HEK293 (cell line): ENCODE measurements around the gene CROCC.

Source experiments
- KLF16 ChIP-seq: fragments of 450-650 bp; formaldehyde crosslinking; IDR thresholded peaks from 2 replicates; pipeline ENCODE4 v1.5.1; 2017; ENCODE audit warnings: missing biosample characterization, missing genetic modification characterization
- YY1 ChIP-seq: fragments of 450-650 bp; formaldehyde crosslinking; IDR thresholded peaks from 2 replicates; pipeline ENCODE4 v1.5.1; 2018; ENCODE audit warnings: missing biosample characterization, missing genetic modification characterization
- ZFP37 ChIP-seq: fragments of 450-650 bp; formaldehyde crosslinking; IDR thresholded peaks from 2 replicates; pipeline ENCODE4 v1.5.1; 2016; ENCODE audit warnings: missing biosample characterization, missing genetic modification characterization
- ZNF274 ChIP-seq, 2 experiments: fragments of 200-500 bp in 1 of 2; fragments of 450-650 bp in 1 of 2; sonication (Bioruptor generic) in 1 of 2; formaldehyde crosslinking in 1 of 2; IDR thresholded peaks; 2 replicates each; pipeline versions ENCODE4 v1.5.1 to v1.6.1; 2014 to 2016; ENCODE audit warnings: borderline replicate concordance in 1 of 2, inconsistent platforms in 1 of 2, low read length in 1 of 2, missing biosample characterization in 1 of 2, missing genetic modification characterization in 1 of 2
- ZNF37A ChIP-seq: fragments of 450-650 bp; IDR thresholded peaks from 2 replicates; pipeline ENCODE4 v1.5.1; 2018; ENCODE audit warnings: missing biosample characterization, missing genetic modification characterization
- ZNF433 ChIP-seq: fragments of 450-650 bp; formaldehyde crosslinking; IDR thresholded peaks from 2 replicates; pipeline ENCODE4 v1.5.1; 2016; ENCODE audit warnings: missing biosample characterization, missing genetic modification characterization, low read depth
- ZNF596 ChIP-seq: fragments of 450-650 bp; IDR thresholded peaks from 2 replicates; pipeline ENCODE4 v1.5.0; 2018; ENCODE audit warnings: missing biosample characterization, mild to moderate bottlenecking, missing genetic modification characterization, moderate library complexity
- ZNF777 ChIP-seq: fragments of 450-650 bp; formaldehyde crosslinking; IDR thresholded peaks from 2 replicates; pipeline ENCODE4 v1.5.1; 2017; ENCODE audit warnings: missing biosample characterization, missing genetic modification characterization, borderline replicate concordance
- TF ChIP-seq, protein P1 (sequence below): fragments of 450-650 bp; formaldehyde crosslinking; IDR thresholded peaks from 2 replicates; pipeline ENCODE4 v1.5.1; 2016; ENCODE audit warnings: missing biosample characterization, missing genetic modification characterization
- TF ChIP-seq, protein P2 (sequence below): fragments of 450-650 bp; formaldehyde crosslinking; IDR thresholded peaks from 2 replicates; pipeline ENCODE4 v1.5.1; 2016; ENCODE audit warnings: missing biosample characterization, missing genetic modification characterization
- TF ChIP-seq, protein P3 (sequence below): fragments of 450-650 bp; formaldehyde crosslinking; conservative IDR thresholded peaks from 2 replicates; pipeline ENCODE4 v1.5.1; 2016; ENCODE audit warnings: low read depth, missing biosample characterization, missing genetic modification characterization
- TF ChIP-seq, protein P4 (sequence below): fragments of 450-650 bp; formaldehyde crosslinking; IDR thresholded peaks from 2 replicates; pipeline ENCODE4 v1.5.1; 2016; ENCODE audit warnings: missing biosample characterization, missing genetic modification characterization

DNA sequence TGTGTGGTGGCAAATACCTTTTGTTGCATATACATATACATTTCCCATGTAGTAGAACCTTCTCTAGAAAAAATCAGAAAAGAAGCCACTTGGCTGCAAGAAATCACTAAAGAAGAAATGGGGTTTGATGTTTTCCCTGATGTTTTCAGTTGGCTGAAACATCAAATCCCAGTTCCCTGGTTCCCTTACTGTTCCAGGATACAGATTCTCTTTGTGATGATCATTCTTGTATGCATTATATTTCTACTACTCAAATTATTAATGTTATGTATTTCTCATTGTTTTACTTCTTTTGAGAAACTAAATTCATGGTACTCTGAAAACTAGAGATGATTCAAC, 18.3 kb upstream of the CROCC start:
- TF ChIP-seq, protein P1, sequence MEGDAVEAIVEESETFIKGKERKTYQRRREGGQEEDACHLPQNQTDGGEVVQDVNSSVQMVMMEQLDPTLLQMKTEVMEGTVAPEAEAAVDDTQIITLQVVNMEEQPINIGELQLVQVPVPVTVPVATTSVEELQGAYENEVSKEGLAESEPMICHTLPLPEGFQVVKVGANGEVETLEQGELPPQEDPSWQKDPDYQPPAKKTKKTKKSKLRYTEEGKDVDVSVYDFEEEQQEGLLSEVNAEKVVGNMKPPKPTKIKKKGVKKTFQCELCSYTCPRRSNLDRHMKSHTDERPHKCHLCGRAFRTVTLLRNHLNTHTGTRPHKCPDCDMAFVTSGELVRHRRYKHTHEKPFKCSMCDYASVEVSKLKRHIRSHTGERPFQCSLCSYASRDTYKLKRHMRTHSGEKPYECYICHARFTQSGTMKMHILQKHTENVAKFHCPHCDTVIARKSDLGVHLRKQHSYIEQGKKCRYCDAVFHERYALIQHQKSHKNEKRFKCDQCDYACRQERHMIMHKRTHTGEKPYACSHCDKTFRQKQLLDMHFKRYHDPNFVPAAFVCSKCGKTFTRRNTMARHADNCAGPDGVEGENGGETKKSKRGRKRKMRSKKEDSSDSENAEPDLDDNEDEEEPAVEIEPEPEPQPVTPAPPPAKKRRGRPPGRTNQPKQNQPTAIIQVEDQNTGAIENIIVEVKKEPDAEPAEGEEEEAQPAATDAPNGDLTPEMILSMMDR (tag by site-specific recombination), result no peak
- TF ChIP-seq, protein P2, sequence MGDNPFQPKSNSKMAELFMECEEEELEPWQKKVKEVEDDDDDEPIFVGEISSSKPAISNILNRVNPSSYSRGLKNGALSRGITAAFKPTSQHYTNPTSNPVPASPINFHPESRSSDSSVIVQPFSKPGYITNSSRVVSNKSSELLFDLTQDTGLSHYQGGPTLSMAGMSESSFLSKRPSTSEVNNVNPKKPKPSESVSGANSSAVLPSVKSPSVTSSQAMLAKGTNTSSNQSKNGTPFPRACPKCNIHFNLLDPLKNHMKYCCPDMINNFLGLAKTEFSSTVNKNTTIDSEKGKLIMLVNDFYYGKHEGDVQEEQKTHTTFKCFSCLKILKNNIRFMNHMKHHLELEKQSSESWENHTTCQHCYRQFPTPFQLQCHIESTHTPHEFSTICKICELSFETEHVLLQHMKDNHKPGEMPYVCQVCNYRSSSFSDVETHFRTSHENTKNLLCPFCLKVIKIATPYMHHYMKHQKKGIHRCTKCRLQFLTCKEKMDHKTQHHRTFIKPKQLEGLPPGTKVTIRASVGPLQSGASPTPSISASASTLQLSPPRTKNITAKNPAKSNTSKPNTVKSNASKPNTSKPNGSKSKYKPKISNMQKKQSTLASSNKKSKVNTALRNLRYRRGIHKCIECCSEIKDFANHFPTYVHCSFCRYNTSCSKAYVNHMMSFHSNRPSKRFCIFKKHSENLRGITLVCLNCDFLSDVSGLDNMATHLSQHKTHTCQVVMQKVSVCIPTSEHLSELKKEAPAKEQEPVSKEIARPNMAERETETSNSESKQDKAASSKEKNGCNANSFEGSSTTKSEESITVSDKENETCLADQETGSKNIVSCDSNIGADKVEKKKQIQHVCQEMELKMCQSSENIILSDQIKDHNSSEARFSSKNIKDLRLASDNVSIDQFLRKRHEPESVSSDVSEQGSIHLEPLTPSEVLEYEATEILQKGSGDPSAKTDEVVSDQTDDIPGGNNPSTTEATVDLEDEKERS (tag by site-specific recombination), result no peak
- TF ChIP-seq YY1 (tag by site-specific recombination) (no peak), ZNF777 (no peak), KLF16 (tag by site-specific recombination) (no peak), ZNF274 (IDR thresholded peaks at IDR 0.05; ENCODE audit: low read length) (no peak), ZNF274 (tag by site-specific recombination; IDR thresholded peaks at IDR 0.05; ENCODE audit: borderline replicate concordance) (no peak), ZFP37 (no peak), ZNF596 (tag by site-specific recombination) (no peak), ZNF37A (tag by site-specific recombination) (no peak), ZNF433 (tag by site-specific recombination) (no peak)
- TF ChIP-seq, protein P3, sequence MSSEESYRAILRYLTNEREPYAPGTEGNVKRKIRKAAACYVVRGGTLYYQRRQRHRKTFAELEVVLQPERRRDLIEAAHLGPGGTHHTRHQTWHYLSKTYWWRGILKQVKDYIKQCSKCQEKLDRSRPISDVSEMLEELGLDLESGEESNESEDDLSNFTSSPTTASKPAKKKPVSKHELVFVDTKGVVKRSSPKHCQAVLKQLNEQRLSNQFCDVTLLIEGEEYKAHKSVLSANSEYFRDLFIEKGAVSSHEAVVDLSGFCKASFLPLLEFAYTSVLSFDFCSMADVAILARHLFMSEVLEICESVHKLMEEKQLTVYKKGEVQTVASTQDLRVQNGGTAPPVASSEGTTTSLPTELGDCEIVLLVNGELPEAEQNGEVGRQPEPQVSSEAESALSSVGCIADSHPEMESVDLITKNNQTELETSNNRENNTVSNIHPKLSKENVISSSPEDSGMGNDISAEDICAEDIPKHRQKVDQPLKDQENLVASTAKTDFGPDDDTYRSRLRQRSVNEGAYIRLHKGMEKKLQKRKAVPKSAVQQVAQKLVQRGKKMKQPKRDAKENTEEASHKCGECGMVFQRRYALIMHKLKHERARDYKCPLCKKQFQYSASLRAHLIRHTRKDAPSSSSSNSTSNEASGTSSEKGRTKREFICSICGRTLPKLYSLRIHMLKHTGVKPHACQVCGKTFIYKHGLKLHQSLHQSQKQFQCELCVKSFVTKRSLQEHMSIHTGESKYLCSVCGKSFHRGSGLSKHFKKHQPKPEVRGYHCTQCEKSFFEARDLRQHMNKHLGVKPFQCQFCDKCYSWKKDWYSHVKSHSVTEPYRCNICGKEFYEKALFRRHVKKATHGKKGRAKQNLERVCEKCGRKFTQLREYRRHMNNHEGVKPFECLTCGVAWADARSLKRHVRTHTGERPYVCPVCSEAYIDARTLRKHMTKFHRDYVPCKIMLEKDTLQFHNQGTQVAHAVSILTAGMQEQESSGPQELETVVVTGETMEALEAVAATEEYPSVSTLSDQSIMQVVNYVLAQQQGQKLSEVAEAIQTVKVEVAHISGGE (tag by site-specific recombination), result no peak
- TF ChIP-seq, protein P4, sequence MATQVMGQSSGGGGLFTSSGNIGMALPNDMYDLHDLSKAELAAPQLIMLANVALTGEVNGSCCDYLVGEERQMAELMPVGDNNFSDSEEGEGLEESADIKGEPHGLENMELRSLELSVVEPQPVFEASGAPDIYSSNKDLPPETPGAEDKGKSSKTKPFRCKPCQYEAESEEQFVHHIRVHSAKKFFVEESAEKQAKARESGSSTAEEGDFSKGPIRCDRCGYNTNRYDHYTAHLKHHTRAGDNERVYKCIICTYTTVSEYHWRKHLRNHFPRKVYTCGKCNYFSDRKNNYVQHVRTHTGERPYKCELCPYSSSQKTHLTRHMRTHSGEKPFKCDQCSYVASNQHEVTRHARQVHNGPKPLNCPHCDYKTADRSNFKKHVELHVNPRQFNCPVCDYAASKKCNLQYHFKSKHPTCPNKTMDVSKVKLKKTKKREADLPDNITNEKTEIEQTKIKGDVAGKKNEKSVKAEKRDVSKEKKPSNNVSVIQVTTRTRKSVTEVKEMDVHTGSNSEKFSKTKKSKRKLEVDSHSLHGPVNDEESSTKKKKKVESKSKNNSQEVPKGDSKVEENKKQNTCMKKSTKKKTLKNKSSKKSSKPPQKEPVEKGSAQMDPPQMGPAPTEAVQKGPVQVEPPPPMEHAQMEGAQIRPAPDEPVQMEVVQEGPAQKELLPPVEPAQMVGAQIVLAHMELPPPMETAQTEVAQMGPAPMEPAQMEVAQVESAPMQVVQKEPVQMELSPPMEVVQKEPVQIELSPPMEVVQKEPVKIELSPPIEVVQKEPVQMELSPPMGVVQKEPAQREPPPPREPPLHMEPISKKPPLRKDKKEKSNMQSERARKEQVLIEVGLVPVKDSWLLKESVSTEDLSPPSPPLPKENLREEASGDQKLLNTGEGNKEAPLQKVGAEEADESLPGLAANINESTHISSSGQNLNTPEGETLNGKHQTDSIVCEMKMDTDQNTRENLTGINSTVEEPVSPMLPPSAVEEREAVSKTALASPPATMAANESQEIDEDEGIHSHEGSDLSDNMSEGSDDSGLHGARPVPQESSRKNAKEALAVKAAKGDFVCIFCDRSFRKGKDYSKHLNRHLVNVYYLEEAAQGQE (tag by site-specific recombination), result no peak
